GM18861 (cell line): Measurements from ENCODE around the gene ARHGEF3.
A peak's percentile ranks its signal among the peaks of the same experiment; 100 is the strongest.
"Not testable (repeated sequence)": the region's sequence is repeated elsewhere in the genome, so short reads cannot be mapped to it uniquely, and the experiment has no call there.

ENCODE experiments used
- ATAC-seq: cut with Tn5 transposase; IDR thresholded peaks from one replicate; pipeline ENCODE4 v1.9.1; 2021; ENCODE audit not compliant: unreplicated experiment

ARHGEF3 gene

GRCh38 chr3:56747150-56747549, 54.6 kb downstream of the ARHGEF3 start:
- ATAC-seq: no peak

DNA sequence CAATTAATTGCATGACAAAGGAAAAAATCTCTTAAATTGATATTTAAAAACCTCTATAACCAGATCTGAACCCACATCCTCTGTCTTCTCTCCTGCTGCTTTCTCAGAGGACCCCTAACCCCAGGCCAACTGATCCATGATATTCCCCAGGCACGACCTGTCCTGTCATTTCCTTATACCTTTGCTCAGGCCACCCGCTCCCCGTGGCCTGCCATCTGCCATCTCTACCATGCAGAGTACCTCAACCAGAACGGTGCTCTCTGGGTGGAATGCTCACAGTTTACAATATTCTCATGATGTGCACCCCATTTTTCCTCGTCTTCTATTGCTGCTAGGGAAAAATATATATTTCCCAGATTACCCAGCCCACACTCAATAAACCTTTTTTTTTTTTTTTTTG, 57.7 kb downstream of the ARHGEF3 start:
- no peak for ATAC-seq

GRCh38 chr3:56742887-56743286, 58.9 kb downstream of the ARHGEF3 start:
- no peak for ATAC-seq

DNA sequence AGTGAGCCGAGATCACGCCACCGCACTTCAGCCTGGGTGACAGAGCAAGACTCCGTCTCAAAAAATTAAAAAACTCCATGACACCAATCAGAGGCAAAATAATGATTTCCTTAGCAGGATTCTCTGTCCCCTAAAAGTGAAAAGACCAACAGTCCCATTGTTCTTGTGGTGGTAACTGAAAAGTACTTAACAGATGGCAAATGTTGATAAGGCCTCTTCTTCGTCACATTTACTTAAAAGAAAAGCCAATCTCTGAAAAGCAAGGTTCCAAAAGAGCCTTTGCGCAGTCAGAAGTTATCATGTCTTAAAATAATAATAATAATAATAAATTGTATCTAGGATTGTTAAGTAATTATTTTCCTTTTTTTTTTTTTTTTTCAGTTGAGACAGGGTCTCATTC, 62.7 kb downstream of the ARHGEF3 start:
- ATAC-seq: no peak

- ATAC-seq: no peak
Measured at GRCh38 chr3:56737006-56737405, 64.7 kb downstream of the ARHGEF3 start.

DNA sequence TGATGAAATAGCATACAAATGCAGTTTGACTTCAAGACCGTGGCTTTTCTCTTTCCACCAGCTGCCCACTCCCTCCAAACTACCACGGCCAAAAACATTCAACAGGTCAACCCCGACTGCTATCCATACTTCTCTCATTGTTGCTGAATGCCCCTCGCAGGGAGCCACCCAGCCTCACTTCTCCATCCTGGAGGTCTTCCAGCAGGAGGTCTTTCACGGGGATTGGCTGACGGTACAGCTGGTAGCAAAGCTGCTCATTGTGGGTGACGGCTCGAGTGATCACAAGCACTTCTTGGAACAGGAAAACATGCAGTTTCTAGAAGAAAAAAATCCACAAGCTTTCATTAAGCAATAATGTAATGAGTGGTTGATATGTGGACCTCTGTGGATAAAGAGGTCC, 69.6 kb downstream of the ARHGEF3 start:
- no peak for ATAC-seq

- peak; percentile 90 for ATAC-seq
Measured at GRCh38 chr3:56725175-56725574, 76.6 kb downstream of the ARHGEF3 start.

DNA sequence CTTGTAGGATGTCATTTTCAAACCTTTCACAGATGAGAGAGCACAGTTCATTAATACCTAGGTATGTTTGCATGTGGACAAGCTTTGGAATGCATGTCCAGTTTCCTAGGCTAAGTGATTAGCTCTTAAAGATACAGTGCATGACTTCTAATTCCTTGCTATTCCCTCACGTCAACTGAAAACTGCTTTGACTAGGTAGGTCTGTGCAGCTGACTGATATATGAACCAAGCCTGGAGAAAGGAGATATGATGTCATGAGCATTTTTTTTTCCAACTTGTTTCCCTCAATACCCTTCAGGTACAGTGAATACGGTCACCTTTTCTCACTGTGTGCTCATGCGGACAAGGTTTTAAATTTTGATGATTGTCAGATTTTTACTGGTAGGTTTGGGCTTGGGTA, 77.1 kb downstream of the ARHGEF3 start:
- ATAC-seq: no peak

- ATAC-seq: no peak
Measured at GRCh38 chr3:56720849-56721248, 80.9 kb downstream of the ARHGEF3 start.

DNA sequence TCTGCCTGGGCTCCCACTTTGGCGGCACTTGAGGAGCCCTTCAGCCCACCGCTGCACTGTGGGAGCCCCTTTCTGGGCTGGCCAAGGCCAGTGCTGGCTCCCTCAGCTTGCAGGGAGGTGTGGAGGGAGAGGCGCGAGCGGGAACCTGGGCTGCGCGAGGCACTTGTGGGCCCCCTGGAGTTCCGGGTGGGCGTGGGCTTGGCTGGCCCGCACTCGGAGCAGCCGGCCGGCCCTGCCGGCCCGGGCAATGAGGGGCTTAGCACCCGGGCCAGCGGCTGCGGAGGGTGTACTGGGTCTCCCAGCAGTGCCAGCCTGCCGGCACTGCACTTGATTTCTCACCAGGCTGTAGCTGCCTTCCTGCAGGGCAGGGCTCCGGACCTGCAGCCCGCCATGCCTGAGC, 82.9 kb downstream of the ARHGEF3 start:
- ATAC-seq: not testable (repeated sequence)

DNA sequence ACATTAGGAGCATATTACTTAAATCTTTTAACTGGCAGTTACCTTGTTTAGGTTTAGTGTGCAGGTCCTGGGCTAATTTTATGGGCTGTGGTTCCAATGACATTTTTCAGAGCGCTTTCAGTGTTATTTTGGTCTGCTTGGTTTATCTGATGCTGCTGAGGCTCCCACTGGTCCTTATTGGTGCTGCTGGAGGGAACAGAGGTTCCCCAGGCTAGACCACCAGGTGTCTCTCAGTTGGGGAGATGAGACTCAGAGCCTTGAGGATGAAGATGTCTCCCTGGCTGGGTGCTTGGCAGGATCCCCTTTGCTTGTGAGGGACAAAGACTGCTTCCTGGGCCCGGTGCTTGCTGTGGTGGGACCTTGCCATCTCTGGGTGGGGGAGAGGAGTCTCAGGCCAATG, 90.4 kb downstream of the ARHGEF3 start:
- no peak for ATAC-seq

- ATAC-seq: not testable (repeated sequence)
Measured at GRCh38 chr3:56707412-56707811, 94.3 kb downstream of the ARHGEF3 start.

- ATAC-seq: no peak
Measured at GRCh38 chr3:56706629-56707028, 95.1 kb downstream of the ARHGEF3 start.

GRCh38 chr3:56704706-56705105, 97.0 kb downstream of the ARHGEF3 start:
- no peak for ATAC-seq

DNA sequence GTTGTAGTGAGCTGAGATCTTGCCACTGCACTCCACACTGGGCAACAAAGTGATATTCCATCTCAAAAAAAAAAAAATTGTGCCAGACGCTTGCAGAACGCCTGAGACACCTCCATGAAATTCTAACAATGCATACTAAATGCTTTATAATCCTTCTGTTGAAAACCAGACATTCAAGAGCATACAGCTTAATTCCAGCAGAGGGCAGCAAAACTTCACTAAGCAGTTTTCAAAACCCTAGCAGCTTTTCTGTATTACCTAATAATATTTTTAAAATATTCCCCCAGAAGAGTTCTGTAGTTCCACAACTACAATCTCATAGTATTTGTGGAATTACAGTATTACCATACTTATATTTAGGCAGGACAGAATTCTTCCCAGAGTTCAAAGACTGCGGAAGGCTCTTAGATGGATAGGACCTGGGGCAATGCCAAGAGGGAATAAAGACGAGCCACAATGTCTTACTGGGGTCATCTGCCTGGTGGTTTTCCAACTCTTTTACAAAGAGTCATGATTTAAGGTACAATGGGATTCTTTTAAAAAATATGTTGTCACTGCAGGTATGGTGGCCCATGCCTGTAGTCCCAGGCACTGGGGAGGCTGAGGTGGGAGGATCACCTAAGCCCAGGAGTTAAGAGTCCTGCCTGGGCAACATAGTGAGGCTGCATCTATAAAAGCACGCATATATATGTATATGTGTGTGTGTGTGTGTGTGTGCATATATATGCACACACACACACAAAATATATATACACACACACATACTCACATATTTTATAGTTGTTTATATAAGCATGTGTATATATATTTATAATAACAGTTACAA, 99.0 kb downstream of the ARHGEF3 start:
- ATAC-seq: no peak

DNA sequence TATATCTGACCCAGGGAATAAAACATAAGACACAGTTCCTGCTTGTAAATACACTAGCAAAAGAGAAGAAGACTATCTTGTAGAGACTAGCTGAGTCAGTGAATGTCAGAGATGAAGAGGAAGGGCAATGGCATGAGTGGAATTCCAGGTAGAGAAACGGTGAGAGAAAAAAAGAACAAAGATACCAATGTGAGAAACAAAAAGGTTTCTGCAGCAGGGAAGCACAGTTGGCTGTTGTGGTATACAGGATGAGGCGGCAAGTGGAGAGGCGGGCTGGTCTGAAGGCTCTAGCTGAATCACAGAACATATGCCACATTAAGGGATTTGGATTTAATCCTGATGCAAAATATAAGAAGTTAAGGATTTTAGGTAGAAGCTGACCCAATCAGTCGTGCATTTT, 101.6 kb downstream of the ARHGEF3 start:
- ATAC-seq: no peak

DNA sequence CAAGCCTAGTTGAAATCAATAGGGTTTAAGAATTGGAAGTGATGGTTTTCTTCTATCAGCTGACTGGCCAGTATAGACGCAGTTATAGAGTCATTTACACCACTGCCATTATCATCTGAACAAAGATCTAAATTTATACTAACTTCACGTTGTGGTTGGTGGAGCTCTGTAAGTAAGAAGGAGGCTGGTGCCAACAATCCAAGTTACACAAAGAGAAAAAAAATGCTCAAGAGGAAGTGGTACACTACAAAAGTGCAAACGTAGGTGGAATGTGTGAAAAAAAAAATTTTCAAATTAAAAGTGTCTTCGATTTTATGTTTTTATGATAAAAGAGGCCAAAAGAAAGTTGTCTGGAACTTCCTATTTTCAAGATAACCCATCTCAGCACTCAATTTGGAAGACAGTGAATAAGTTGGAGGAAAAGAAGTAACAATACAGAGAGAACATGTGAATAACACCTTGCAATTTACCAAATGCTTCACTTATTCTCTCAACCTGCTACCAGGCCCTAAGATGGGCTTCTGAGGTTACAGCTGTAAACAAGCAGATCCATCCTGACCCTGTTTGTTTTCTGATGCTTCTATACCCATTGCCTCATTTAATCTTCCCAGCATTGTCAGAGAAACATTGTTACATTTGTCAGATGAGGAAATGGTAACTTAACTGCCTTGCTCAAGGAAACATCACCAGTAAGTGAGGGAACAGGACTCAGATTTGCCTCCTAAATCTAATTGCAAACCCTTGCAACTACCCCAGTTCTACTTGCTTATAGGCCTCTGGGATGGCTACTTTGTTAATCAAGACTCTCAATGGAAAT, 106.7 kb downstream of the ARHGEF3 start:
- ATAC-seq: no peak

GRCh38 chr3:56693750-56694149, 108.0 kb downstream of the ARHGEF3 start:
- ATAC-seq: no peak

- ATAC-seq: peak; percentile 60
Measured at GRCh38 chr3:56692520-56693433, 109.0 kb downstream of the ARHGEF3 start.

DNA sequence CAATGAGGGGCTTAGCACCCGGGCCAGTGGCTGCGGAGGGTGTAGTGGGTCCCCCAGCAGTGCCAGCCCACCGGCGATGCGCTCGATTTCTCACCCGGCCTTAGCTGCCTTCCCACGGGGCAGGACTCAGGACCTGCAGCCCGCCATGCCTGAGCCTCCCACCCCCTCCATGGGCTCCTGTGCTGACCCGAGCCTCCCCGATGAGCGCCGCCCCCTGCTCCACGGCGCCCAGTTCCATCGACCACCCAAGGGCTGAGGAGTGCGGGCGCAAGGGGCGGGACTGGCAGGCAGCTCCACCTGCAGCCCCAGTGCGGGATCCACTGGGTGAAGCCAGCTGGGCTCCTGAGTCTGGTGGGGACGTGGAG, 109.8 kb downstream of the ARHGEF3 start:
- not testable (repeated sequence) for ATAC-seq
